Omental fat pad (tissue), 4 donors: Measurements from ENCODE around the gene P2RY2. TPM values are rescaled to one million over a fixed set of nuclear protein-coding genes. Genes with fewer than 3 reads are reported as not detected.

Experiments used
- ATAC-seq: fragments of 150-250 bp; one replicate; pipeline ENCODE4 v1.9.1; 2016; ENCODE audit warnings: mild to moderate bottlenecking, moderate library complexity; ENCODE audit not compliant: low FRiP score
- DNase-seq: peaks from one replicate; pipeline ENCODE4 v3.0.0-alpha.2; 2019; ENCODE audit warnings: low spot score
- total RNA-seq, 4 donors: library from RNA; depleted of rRNA; stranded (reverse); fragments of >200 nt; gene quantifications; one replicate each; pipeline ENCODE4 v1.1.0, GENCODE V29; 2016
- TF ChIP-seq, protein P1 (sequence below), 3 donors: fragments of 450-650 bp; IDR thresholded peaks; one replicate each; pipeline ENCODE4 v1.5.1; 2016 to 2017; ENCODE audit warnings: antibody characterized with exemption in 3 of 3, mild to moderate bottlenecking in 3 of 3, moderate library complexity in 2 of 3

The P2RY2 gene
- total RNA-seq, 4 donors from 2014 or later = 0.47 to 1.1 (median 0.64) TPM

DNA sequence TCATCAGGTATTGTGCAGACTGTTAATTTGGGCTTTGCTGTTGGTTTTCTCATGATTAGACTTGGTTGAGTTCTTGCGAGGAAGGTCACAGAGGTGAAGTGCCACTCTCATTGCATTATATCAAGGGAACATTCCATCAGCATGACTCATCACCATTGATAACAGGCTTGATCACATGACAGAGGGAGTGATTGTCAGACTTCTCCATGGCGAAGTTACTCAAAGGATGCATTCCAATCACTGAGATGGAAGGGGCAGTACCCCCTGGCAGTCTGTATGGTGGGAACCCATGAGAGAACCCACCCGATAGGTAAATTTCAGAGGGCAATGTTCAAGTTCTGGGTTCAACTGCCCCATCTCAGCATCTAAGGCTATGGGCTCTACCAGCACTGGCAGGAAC lies 19.4 kb upstream of the P2RY2 start:
- ATAC-seq = no peak
- no peak for DNase-seq
- TF ChIP-seq, protein P1, sequence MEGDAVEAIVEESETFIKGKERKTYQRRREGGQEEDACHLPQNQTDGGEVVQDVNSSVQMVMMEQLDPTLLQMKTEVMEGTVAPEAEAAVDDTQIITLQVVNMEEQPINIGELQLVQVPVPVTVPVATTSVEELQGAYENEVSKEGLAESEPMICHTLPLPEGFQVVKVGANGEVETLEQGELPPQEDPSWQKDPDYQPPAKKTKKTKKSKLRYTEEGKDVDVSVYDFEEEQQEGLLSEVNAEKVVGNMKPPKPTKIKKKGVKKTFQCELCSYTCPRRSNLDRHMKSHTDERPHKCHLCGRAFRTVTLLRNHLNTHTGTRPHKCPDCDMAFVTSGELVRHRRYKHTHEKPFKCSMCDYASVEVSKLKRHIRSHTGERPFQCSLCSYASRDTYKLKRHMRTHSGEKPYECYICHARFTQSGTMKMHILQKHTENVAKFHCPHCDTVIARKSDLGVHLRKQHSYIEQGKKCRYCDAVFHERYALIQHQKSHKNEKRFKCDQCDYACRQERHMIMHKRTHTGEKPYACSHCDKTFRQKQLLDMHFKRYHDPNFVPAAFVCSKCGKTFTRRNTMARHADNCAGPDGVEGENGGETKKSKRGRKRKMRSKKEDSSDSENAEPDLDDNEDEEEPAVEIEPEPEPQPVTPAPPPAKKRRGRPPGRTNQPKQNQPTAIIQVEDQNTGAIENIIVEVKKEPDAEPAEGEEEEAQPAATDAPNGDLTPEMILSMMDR (IDR thresholded peaks at IDR 0.05) = no peak

DNA sequence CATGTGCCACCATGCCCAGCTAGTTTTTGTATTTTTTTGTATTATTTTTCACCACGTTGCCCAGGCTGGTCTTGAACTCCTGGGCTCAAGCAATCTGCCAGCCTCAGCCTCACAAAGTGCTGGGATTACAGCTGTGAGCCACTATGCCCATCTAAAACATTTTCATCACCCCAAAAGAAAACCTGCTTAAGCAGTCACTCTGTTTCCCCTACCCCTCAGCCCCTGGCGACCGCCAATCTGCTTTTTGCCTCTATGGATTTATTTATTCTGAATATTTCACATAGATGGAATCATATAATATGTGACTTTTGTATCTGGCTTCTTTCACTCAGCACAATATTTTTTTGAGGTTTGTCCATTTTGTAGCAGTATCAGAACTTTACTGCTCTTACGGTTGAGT lies 18.6 kb upstream of the P2RY2 start:
- no peak for ATAC-seq
- TF ChIP-seq, protein P1 (IDR thresholded peaks at IDR 0.05) = no peak
- DNase-seq = no peak

DNA sequence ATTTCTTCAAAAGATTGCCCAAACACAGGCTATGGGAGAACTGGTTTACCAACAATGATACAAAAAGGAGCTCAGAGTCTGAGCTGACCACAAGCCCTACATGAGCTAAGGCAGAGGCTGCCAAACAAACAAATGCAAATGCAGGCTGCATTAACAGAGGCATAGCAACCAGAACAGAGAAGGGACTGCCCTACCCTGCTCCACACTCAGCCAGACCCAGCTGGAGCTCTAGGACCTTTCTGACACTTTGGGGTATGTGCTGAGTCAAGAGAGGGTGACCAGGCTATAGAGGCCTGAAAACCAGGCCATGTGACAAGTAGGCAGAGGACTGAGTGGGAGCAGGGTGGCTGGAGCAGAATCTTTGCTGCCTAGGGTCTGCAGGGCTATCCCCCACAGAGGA lies 17.8 kb upstream of the P2RY2 start:
- DNase-seq (no peak), ATAC-seq (no peak)
- TF ChIP-seq, protein P1 (IDR thresholded peaks at IDR 0.05) = no peak

DNA sequence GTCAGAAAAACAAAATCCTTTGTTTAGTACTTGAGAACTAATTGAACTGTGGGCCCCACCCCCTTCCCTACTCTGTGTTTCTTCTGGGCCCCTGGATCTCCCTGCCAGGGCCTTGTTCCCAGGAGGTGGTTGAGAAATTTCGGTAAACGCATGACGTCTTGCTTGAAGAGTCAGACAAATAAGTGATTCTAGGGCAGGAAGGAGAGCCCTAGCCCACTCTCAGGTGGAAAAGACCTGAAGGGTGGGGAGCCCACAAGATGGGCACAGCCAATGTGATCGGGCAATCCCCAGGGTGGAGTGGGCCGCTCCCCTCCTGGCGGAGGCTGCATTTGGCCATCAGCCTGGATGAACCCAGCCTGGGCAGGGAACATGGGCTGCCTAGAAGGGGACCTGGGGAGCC lies 16.8 kb upstream of the P2RY2 start:
- DNase-seq (no peak), ATAC-seq (no peak)
- TF ChIP-seq, protein P1 (IDR thresholded peaks at IDR 0.05) = no peak

DNA sequence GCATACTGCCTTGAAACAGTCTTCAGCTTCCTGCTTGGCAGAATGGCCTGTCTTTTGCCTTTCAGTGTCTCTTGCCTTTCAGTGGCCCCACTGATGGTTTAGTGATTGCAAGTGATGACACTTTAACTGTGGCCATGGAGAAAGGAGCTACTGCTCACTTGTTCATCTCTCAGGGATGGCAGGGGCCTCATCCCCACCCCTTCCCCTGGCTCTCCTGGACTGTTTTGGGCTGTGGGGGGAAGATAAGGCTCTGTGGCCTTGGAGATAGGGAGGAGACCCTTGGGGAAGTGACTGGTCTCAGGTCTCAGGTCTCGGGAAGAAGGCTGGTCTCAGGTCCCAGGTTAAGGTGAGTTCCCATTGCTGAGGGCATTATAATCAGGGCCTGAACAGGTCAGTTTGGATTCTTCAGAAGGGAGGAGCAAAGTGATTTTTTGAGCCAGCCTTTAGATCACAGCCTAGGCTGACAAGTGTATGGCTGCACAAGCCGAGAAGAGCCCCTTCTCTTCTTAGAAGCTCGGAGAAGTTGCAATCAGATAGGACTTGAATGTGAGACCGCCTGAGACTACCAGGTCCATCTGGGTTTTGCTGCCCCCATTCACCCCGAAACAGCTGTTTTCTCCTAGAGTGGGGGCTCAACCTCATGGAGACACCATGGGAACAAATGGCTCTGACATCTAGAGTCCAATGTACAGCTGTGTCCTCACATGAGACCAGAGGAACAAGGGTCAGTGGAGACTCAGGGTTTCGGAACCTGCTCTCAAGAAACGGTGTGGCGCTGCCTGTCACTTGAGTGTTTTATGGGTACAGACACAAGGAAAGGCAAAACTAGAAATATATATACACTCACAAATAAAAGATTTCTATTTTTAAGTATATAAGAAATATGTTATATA lies 15.9 kb upstream of the P2RY2 start:
- TF ChIP-seq, protein P1 (IDR thresholded peaks at IDR 0.05) = no peak
- ATAC-seq (no peak), DNase-seq (no peak)

DNA sequence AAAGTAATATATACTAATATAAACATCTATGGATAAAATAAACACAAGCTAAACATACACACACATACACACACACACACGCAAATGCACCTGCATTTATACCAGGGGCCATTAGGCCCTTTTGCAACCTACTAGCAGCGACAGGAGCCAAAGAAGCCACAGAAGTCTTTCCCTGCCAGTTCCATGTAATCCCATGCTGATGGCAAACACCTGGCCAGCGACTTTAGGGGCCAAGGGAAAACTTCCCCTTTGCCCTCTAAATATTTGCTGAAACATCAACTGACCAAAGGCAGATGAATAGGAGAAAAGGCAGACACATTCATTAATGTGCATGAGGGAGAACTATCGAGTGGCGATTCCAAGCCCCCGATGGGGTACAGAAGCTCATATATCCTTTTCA lies 14.8 kb upstream of the P2RY2 start:
- TF ChIP-seq, protein P1 (IDR thresholded peaks at IDR 0.05) = no peak
- DNase-seq (no peak), ATAC-seq (no peak)

DNA sequence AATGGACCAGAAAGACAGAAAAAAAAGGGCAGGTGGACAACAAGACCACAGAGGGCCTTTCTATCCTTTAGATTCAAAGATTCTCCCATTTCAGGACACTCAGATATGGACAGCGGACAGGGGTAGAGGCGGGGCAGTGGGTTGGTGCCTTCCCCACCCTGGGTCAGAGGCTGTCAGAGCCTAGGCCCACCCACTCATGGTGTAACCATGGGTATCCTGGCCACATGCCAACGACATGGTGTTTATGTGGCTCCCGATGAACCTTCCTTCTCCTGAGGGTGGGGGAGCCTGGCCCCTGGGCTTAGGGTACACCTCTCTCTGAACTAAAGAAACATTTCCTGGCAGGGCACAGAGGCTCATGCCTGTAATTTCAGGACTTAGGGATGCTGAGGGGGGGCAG lies 14.3 kb upstream of the P2RY2 start:
- DNase-seq (no peak), ATAC-seq (no peak)
- TF ChIP-seq, protein P1 (IDR thresholded peaks at IDR 0.05) = no peak
